Right lobe of liver (tissue), 4 donors: ENCODE data around the gene PCNX1.

Experiments
- CTCF ChIP-seq, 4 donors: fragments of 200-600 bp in 3 of 4; fragments of 450-650 bp in 1 of 4; IDR thresholded peaks; one replicate each; pipeline versions ENCODE4 v1.5.1 to v1.8.0; 2016 to 2022; ENCODE audit warnings: antibody characterized with exemption in 4 of 4, mild to moderate bottlenecking in 2 of 4
- POLR2A ChIP-seq: fragments of 450-650 bp; IDR thresholded peaks from one replicate; pipeline ENCODE4 v1.6.1; 2017; ENCODE audit warnings: antibody characterized with exemption, mild to moderate bottlenecking
- donor health status: DM: no; HTN: no; CAD: no.
- donor health status: DM: no; HTN: no; CAD: no.
- donor health status: DM: no; HTN: yes; CAD: no.

- no peak for TF ChIP-seq CTCF (IDR thresholded peaks at IDR 0.05)
- TF ChIP-seq POLR2A = no peak
These were observed 114.2 kb downstream of the PCNX1 start for GRCh38 chr14:71021347-71022011.
